ENCODE measurements around the gene ABCA3. TPM values are rescaled to one million over a fixed set of nuclear protein-coding genes. Genes with fewer than 3 reads are reported as not detected.

Gene ABCA3
- total and polyA plus RNA-seq, 2 donors (not counting 1 experiment from before 2014, with no cell fraction given): 3.1 to 5.1 TPM

DNA sequence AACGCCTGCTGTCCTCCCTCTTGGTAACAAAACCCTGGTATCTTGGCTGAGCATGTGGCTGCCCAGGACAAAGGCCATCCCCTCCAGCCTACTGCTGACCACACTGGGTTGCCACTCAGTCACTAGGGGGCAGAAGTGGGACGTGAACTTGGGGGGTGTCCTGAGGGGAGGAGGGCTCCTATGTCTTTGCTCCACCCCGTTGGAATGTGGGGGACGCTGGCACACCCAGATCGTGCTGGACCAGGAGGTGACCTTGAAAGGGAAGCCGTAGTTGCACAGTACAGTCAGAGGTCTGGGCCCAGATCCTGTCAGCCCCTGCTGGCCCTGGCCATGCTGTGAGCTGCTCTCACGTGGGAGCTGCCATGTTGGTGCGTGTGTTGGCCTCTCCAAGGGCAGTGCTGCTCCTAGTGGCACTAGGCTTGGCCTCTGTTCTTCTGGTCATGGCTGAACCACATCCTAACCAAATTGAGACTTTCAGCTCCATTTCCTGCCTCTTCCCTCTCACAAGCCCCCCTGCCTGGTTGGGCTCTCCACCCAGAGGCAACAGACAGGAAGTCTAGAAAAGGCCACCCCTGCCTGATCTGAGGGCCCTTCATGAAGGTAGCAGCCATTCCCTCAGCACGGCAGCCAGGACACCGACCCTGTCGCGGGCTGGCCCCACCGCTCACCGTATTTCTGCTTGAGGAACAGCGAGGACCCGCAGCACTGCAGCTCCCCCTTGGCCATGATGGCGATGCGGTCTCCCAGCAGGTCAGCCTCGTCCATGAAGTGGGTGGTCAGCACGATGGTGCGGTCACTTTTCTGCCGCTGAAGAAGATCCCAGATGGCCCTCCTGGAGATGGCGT is 43.6 kb downstream of the ABCA3 start:
- Histone ChIP-seq H3K9me3 (ENCODE audit: control extremely low read depth in 1 of 3, control insufficient read depth in 2 of 3, insufficient read depth in 1 of 3, low read length in 2 of 3) (no peaks in the 10 kb centered on the region), H4K20me1 (ENCODE audit: control insufficient read depth, insufficient read depth, low read length, poor library complexity, severe bottlenecking) (no peaks in the 10 kb centered on the region), H2AFZ (ENCODE audit: insufficient read depth, low read depth, low read length, poor library complexity, severe bottlenecking) (no peak overlapping the region), H3K79me2 (ENCODE audit: control insufficient read depth, insufficient read depth, low read length) (no peaks in the 10 kb centered on the region), H3K27me3 (replicated peaks in 1 of 4; ENCODE audit: control extremely low read depth in 1 of 4, control insufficient read depth in 3 of 4, insufficient read depth in 4 of 4, low read length in 3 of 4) (no peaks in the 10 kb centered on the region), H3K4me3 (ENCODE audit: control extremely low read depth in 1 of 5, extremely low read depth in 1 of 5, insufficient read depth in 1 of 5, low read depth in 2 of 5, low read length in 4 of 5) (no peak overlapping the region), H3K36me3 (replicated peaks in 1 of 2; ENCODE audit: control extremely low read depth in 1 of 2, control insufficient read depth in 1 of 2, extremely low read depth in 1 of 2, insufficient read depth in 2 of 2, low read length in 1 of 2) (no peaks in the 10 kb centered on the region), H3K4me2 (replicated peaks; ENCODE audit: low read depth, low read length, poor library complexity, severe bottlenecking) (no peak overlapping the region), H3K9ac (ENCODE audit: low read length) (no peak overlapping the region), H3K4me1 (ENCODE audit: control insufficient read depth in 2 of 2, insufficient read depth in 2 of 2, low read length in 2 of 2) (no peaks in the 10 kb centered on the region), H3K27ac (ENCODE audit: low read length in 2 of 2) (no peak overlapping the region)
- CTCF ChIA-PET: no interaction called here
- no peak for TF ChIP-seq EZH2 (IDR thresholded peaks at IDR 0.05; ENCODE audit: borderline replicate concordance, insufficient read depth, low read depth, low read length, poor library complexity, severe bottlenecking)
- no peak for TF ChIP-seq CTCF (IDR thresholded peaks at IDR 0.05)
- DNase-seq (no peak), ATAC-seq (ENCODE audit: low read depth) (no peak)
- 90% methylated on average over 22 of the region's 23 CpGs for WGBS (ENCODE audit: insufficient coverage)
- no peak overlapping the region for H3K27ac Mint-ChIP-seq
- H3K27me3 Mint-ChIP-seq: no peaks in the 10 kb centered on the region
- H3K4me3 Mint-ChIP-seq: no peak overlapping the region
- no peaks in the 10 kb centered on the region for H3K4me1 Mint-ChIP-seq
- intact Hi-C loops (cut with micrococcal nuclease): no loop called here
- POLR2A ChIA-PET: no interaction called here
- H3K9me3 Mint-ChIP-seq (ENCODE audit: insufficient read depth): no peaks in the 10 kb centered on the region

DNA sequence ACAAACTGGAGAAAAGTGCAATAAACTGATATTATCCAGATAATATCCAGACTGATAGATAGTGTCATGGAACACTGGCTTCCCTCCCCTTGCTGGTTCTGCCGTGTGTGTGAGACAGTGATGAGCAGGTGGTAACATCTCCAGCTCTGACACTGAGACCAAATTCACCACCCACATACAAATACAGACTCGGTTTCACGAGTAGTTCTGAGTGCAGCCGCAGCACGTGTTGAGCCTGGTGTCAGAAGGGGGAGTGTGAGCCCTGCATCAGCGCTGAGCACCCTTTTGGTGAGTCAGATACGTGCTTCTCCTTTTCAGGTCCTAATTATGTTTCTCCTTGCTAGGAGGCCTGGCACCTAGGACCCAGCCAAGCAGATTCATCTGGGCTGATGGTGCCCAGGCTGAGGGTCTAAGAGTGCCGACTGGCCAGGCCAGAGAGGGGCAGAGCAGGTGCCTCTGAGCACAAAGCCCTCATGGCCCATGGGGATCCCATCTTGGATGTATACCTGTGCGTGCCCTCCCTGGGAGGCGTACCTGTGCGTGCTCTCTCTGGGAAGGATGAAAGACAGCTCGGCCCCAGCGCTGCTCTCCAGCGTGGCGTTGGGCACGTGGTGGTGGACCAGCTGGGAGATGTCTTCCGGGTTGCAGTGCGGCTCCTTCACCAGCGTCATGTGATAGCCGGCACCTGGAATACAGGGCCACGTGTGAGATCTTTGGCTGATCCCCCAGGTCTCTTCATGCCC is 45.3 kb downstream of the ABCA3 start:
- no peaks in the 10 kb centered on the region for H3K9me3 Mint-ChIP-seq (ENCODE audit: insufficient read depth)
- no peak for ATAC-seq (ENCODE audit: low read depth)
- no peak for TF ChIP-seq CTCF (IDR thresholded peaks at IDR 0.05)
- no peak for TF ChIP-seq EZH2 (IDR thresholded peaks at IDR 0.05; ENCODE audit: borderline replicate concordance, insufficient read depth, low read depth, low read length, poor library complexity, severe bottlenecking)
- H3K4me3 Mint-ChIP-seq: no peak overlapping the region
- Histone ChIP-seq H4K20me1 (ENCODE audit: control insufficient read depth, insufficient read depth, low read length, poor library complexity, severe bottlenecking) (no peaks in the 10 kb centered on the region), H3K4me1 (ENCODE audit: control insufficient read depth in 2 of 2, insufficient read depth in 2 of 2, low read length in 2 of 2) (no peaks in the 10 kb centered on the region), H3K36me3 (replicated peaks in 1 of 2; ENCODE audit: control extremely low read depth in 1 of 2, control insufficient read depth in 1 of 2, extremely low read depth in 1 of 2, insufficient read depth in 2 of 2, low read length in 1 of 2) (no peaks in the 10 kb centered on the region), H3K9me3 (ENCODE audit: control extremely low read depth in 1 of 3, control insufficient read depth in 2 of 3, insufficient read depth in 1 of 3, low read length in 2 of 3) (no peaks in the 10 kb centered on the region), H3K4me2 (replicated peaks; ENCODE audit: low read depth, low read length, poor library complexity, severe bottlenecking) (no peak overlapping the region), H3K27ac (ENCODE audit: low read length in 2 of 2) (no peak overlapping the region), H3K27me3 (replicated peaks in 1 of 4; ENCODE audit: control extremely low read depth in 1 of 4, control insufficient read depth in 3 of 4, insufficient read depth in 4 of 4, low read length in 3 of 4) (no peaks in the 10 kb centered on the region), H3K4me3 (ENCODE audit: control extremely low read depth in 1 of 5, extremely low read depth in 1 of 5, insufficient read depth in 1 of 5, low read depth in 2 of 5, low read length in 4 of 5) (no peak overlapping the region), H2AFZ (ENCODE audit: insufficient read depth, low read depth, low read length, poor library complexity, severe bottlenecking) (no peak overlapping the region), H3K79me2 (ENCODE audit: control insufficient read depth, insufficient read depth, low read length) (no peaks in the 10 kb centered on the region), H3K9ac (ENCODE audit: low read length) (no peak overlapping the region)
- no peaks in the 10 kb centered on the region for H3K27me3 Mint-ChIP-seq
- 87% methylated on average over 17 of the region's 21 CpGs for WGBS (ENCODE audit: insufficient coverage)
- no peak overlapping the region for H3K27ac Mint-ChIP-seq
- DNase-seq: no peak
- intact Hi-C loops (cut with micrococcal nuclease): no loop called here
- ChIA-PET POLR2A (no interaction called here), CTCF (interaction anchor here (1.1 kb wide), 1 partner anchor 189 kb away, joined by 4 read pairs; no protein-coding TSS in a partner anchor)
- no peaks in the 10 kb centered on the region for H3K4me1 Mint-ChIP-seq

Data from B cell (primary cell).